ENCODE data around the gene FBXL19.

FBXL19 gene

GRCh38 chr16:30992276-30992780, 69.0 kb downstream of the FBXL19 start:
- DNase-seq = no peak

- DNase-seq = no peak
Measured at GRCh38 chr16:30992931-30993816, 69.8 kb downstream of the FBXL19 start.

- no peak for DNase-seq
Measured at GRCh38 chr16:30995927-30996323, 72.6 kb downstream of the FBXL19 start.

- no peak for DNase-seq
Measured at GRCh38 chr16:30996324-30996984, 73.1 kb downstream of the FBXL19 start.

GRCh38 chr16:30996985-30997724, 73.8 kb downstream of the FBXL19 start:
- DNase-seq = peak; percentile 82

- DNase-seq = no peak
Measured at GRCh38 chr16:30997725-30998711, 74.6 kb downstream of the FBXL19 start.

All from CD4-positive, alpha-beta T cell treated with Interleukin-15 for 1 hour (primary cell).